ENCODE data around the gene SBF2.
"Not testable (repeated sequence)": the region's sequence is repeated elsewhere in the genome, so short reads cannot be mapped to it uniquely, and the experiment has no call there.

Gene SBF2

GRCh38 chr11:10274726-10275125 is 19.3 kb downstream of the SBF2 start:
- no peak for DNase-seq (ENCODE audit: low read depth in 2 of 2)
- H3K4me3 ChIP-seq (replicated peaks in 1 of 2; ENCODE audit: low read depth in 2 of 2, low read length in 2 of 2), result no peak overlapping the region
- TF ChIP-seq CTCF (IDR thresholded peaks at IDR 0.05; ENCODE audit: low read depth, low read length), result no peak

GRCh38 chr11:10273738-10274137 is 20.3 kb downstream of the SBF2 start:
- H3K4me3 ChIP-seq (replicated peaks in 1 of 2; ENCODE audit: low read depth in 2 of 2, low read length in 2 of 2), result no peak overlapping the region
- TF ChIP-seq CTCF (IDR thresholded peaks at IDR 0.05; ENCODE audit: low read depth, low read length), result no peak
- DNase-seq (ENCODE audit: low read depth in 2 of 2), result no peak

GRCh38 chr11:10272132-10272531 is 21.9 kb downstream of the SBF2 start:
- DNase-seq (ENCODE audit: low read depth in 2 of 2), result peak in 1 of 2 donors; percentile 35
- H3K4me3 ChIP-seq (replicated peaks in 1 of 2; ENCODE audit: low read depth in 2 of 2, low read length in 2 of 2), result no peak overlapping the region
- TF ChIP-seq CTCF (IDR thresholded peaks at IDR 0.05; ENCODE audit: low read depth, low read length), result no peak

GRCh38 chr11:10268746-10269488 is 25.1 kb downstream of the SBF2 start:
- no peak overlapping the region for H3K4me3 ChIP-seq (replicated peaks in 1 of 2; ENCODE audit: low read depth in 2 of 2, low read length in 2 of 2)
- TF ChIP-seq CTCF (IDR thresholded peaks at IDR 0.05; ENCODE audit: low read depth, low read length), result no peak
- peak in 1 of 2 donors; percentile 46 for DNase-seq (ENCODE audit: low read depth in 2 of 2)

- TF ChIP-seq CTCF (IDR thresholded peaks at IDR 0.05; ENCODE audit: low read depth, low read length), result no peak
- no peak overlapping the region for H3K4me3 ChIP-seq (replicated peaks in 1 of 2; ENCODE audit: low read depth in 2 of 2, low read length in 2 of 2)
- no peak for DNase-seq (ENCODE audit: low read depth in 2 of 2)
These were observed 26.2 kb downstream of the SBF2 start for GRCh38 chr11:10267821-10268220.

GRCh38 chr11:10265936-10266335 is 28.1 kb downstream of the SBF2 start:
- TF ChIP-seq CTCF (IDR thresholded peaks at IDR 0.05; ENCODE audit: low read depth, low read length), result no peak
- DNase-seq (ENCODE audit: low read depth in 2 of 2), result no peak
- H3K4me3 ChIP-seq (replicated peaks in 1 of 2; ENCODE audit: low read depth in 2 of 2, low read length in 2 of 2), result no peak overlapping the region

- not testable (repeated sequence) for H3K4me3 ChIP-seq (replicated peaks in 1 of 2; ENCODE audit: low read depth in 2 of 2, low read length in 2 of 2); DNase-seq (ENCODE audit: low read depth in 2 of 2)
These were observed 29.3 kb downstream of the SBF2 start for GRCh38 chr11:10264716-10265115.

Measured in cardiac fibroblast (primary cell).